CD4-positive, alpha-beta memory T cell (primary cell): ENCODE measurements around the gene LAMA3. TPM values are rescaled to one million over a fixed set of nuclear protein-coding genes. Genes with fewer than 3 reads are reported as not detected.

Experiments used
- CTCF ChIA-PET: fragments of 350-600 bp; sonication (Branson Sonifier 250); formaldehyde crosslinking; loops from one replicate; lab custom pipeline; 2021; ENCODE audit warnings: inconsistent platforms; ENCODE audit not compliant: partially characterized antibody; lab: Charles Lee
- POLR2A ChIA-PET: fragments of 350-600 bp; sonication (Branson Sonifier 250); formaldehyde crosslinking; loops from one replicate; lab custom pipeline; 2021; ENCODE audit not compliant: partially characterized antibody; lab: Charles Lee
- DNase-seq, 5 donors: peaks; one replicate each; pipeline versions ENCODE4 v3.0.0 to v3.0.0-alpha.2; 2020 to 2022; ENCODE audit warnings: mixed read lengths in 1 of 5
- H3K27ac ChIP-seq: one replicate; pipeline ENCODE4 v1.7.0; 2013; ENCODE audit warnings: low read depth, low read length
- H3K27me3 ChIP-seq: 2 replicates; pipeline ENCODE4 v1.7.0; 2013; ENCODE audit warnings: mild to moderate bottlenecking, low read length, moderate library complexity; ENCODE audit not compliant: insufficient read depth
- H3K36me3 ChIP-seq: 2 replicates; pipeline ENCODE4 v1.7.0; 2013; ENCODE audit warnings: mild to moderate bottlenecking, low read length, moderate library complexity; ENCODE audit not compliant: insufficient read depth
- H3K4me1 ChIP-seq: 2 replicates; pipeline ENCODE4 v1.7.0; 2013; ENCODE audit warnings: mild to moderate bottlenecking, low read length, moderate library complexity; ENCODE audit not compliant: insufficient read depth
- H3K4me3 ChIP-seq, 2 donors: one replicate each; pipeline ENCODE4 v1.7.0; 2013; ENCODE audit warnings: low read length in 2 of 2, mild to moderate bottlenecking in 1 of 2
- H3K9me3 ChIP-seq, 2 donors: one replicate each; pipeline ENCODE4 v1.7.0; 2013; ENCODE audit warnings: low read length in 2 of 2, control low read depth in 1 of 2; ENCODE audit not compliant: control insufficient read depth in 1 of 2
- H3K27ac Mint-ChIP-seq, 7 donors: one replicate each; pipeline ENCODE4 v1.8.0; 2020 to 2021; ENCODE audit warnings: mixed read lengths in 7 of 7, mild to moderate bottlenecking in 6 of 7, inconsistent platforms in 3 of 7, moderate library complexity in 3 of 7
- H3K27me3 Mint-ChIP-seq, 2 donors: one replicate each; pipeline ENCODE4 v1.8.0; 2020 to 2021; ENCODE audit warnings: mixed read lengths in 2 of 2
- H3K36me3 Mint-ChIP-seq, 2 donors: one replicate each; pipeline ENCODE4 v1.8.0; 2020 to 2021; ENCODE audit warnings: mixed read lengths in 2 of 2, inconsistent platforms in 1 of 2, mild to moderate bottlenecking in 1 of 2
- H3K4me1 Mint-ChIP-seq, 4 donors: one replicate each; pipeline ENCODE4 v1.8.0; 2020 to 2021; ENCODE audit warnings: mixed read lengths in 4 of 4, mild to moderate bottlenecking in 1 of 4
- H3K4me3 Mint-ChIP-seq, 8 donors: one replicate each; pipeline ENCODE4 v1.8.0; 2020 to 2021; ENCODE audit warnings: mixed read lengths in 8 of 8, mild to moderate bottlenecking in 7 of 8, moderate library complexity in 6 of 8, inconsistent platforms in 3 of 8
- H3K9me3 Mint-ChIP-seq, 8 donors: one replicate each; pipeline ENCODE4 v1.8.0; 2020 to 2021; ENCODE audit warnings: mixed read lengths in 8 of 8, mild to moderate bottlenecking in 5 of 8, inconsistent platforms in 3 of 8, moderate library complexity in 1 of 8
- intact Hi-C: fragments of 100-400 bp; cut with micrococcal nuclease; formaldehyde crosslinking; loops from one replicate; pipeline ENCODE4 v1.15.1; 2023
- polyA plus RNA-seq, 2 donors: library from polyadenylated mRNA; unstranded; fragments of 300-500 nt; fragmentation: Illumina TruSeq; gene quantifications; one replicate each; pipeline ENCODE4 v1.2.3, GENCODE V29; 2021
- total RNA-seq, 2 experiments: library from RNA; stranded (reverse); gene quantifications; one replicate each; pipeline ENCODE4 v1.2.3, GENCODE V29; 2021

Gene LAMA3
- total and polyA plus RNA-seq, 4 experiments from 2014 or later = not detected

DNA sequence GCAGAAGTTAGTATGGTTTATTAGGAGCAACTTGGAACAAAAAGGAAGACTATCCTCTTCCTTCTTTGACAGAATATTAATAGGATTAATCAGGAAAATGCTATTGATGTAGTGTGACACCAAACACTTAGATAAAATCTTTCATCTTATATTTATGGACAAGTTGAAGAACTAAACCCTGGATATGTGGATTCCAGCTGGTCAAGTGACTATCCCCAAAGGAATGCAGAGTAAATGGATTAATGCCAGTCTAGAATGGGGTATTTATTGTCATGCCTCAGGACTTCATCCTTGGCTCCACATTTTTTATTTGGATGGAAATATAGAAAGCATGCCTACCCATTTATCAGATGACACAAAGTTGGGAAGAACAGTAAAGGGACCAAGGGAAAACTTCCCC, 201.3 kb downstream of the LAMA3 start:
- Mint-ChIP-seq H3K4me3 (no peak overlapping the region), H3K9me3 (no peaks in the 10 kb centered on the region), H3K27ac (no peak overlapping the region), H3K4me1 (peaks cover 8 to 15% (median 12%) of the 10 kb centered on the region in 4 donors), H3K27me3 (no peaks in the 10 kb centered on the region), H3K36me3 (no peaks in the 10 kb centered on the region)
- DNase-seq = no peak
- Histone ChIP-seq H3K9me3 (no peaks in the 10 kb centered on the region), H3K4me1 (peaks cover 16% of the 10 kb centered on the region), H3K36me3 (no peaks in the 10 kb centered on the region), H3K27me3 (no peaks in the 10 kb centered on the region), H3K4me3 (no peak overlapping the region), H3K27ac (no peak overlapping the region)
- ChIA-PET POLR2A (no interaction called here), CTCF (no interaction called here)
- intact Hi-C loops = no loop called here

DNA sequence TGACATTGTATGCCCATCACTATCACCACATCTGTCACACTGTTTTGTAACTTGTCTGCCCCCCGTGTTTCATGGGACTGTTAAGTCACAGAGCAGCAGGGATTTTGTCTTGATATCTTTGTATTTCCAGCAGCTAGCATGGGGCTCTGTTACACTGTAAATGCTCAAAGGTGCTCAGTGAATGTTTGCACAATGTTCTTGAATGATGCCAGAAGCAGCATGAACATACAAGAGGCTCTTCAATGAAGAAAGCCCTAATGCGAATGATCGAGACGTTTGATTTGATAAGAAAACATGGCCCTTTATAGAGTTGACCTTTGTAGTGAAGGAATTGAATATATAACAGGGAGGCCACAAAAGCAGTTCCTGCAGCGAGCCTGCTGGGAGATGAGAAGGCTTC, 204.4 kb downstream of the LAMA3 start:
- no peaks in the 10 kb centered on the region for H3K36me3 ChIP-seq
- Mint-ChIP-seq H3K4me1 (no peaks in the 10 kb centered on the region), H3K27ac (no peak overlapping the region), H3K36me3 (no peaks in the 10 kb centered on the region), H3K27me3 (peaks cover 0 to 2% of the 10 kb centered on the region in 2 donors), H3K9me3 (no peaks in the 10 kb centered on the region), H3K4me3 (no peak overlapping the region)
- H3K4me3 ChIP-seq = no peak overlapping the region
- H3K9me3 ChIP-seq = no peaks in the 10 kb centered on the region
- intact Hi-C loops = loop anchor here (2.0 kb wide), 1 partner anchor 17 kb away; no protein-coding TSS in a partner anchor
- no peaks in the 10 kb centered on the region for H3K4me1 ChIP-seq
- H3K27ac ChIP-seq = no peak overlapping the region
- DNase-seq = no peak
- CTCF ChIA-PET = interaction anchor here (2.2 kb wide), 1 partner anchor 25 kb away, joined by 8 read pairs; no protein-coding TSS in a partner anchor
- POLR2A ChIA-PET = no interaction called here
- no peaks in the 10 kb centered on the region for H3K27me3 ChIP-seq

DNA sequence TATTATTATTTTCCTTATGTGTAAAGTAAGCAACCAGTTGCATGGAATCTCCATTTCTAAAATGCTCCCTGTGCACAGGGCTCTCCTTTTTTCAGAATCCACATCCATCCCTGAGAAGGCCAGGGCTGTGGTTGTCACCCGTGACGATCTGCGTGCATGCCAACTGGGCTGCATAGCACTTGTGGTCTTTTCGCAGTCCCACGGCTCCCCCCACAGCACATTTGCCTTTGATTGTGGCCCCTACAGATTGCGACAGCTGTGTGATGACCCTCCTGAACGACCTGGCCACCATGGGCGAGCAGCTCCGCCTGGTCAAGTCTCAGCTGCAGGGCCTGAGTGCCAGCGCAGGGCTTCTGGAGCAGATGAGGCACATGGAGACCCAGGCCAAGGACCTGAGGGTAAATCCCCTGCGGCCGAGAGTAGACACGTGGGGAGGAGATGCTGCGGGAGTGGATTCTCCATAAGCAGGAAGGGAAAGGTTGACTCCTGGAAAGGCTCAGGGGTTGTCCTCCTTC, 205.5 kb downstream of the LAMA3 start:
- Histone ChIP-seq H3K4me3 (no peak overlapping the region), H3K9me3 (no peaks in the 10 kb centered on the region), H3K36me3 (no peaks in the 10 kb centered on the region), H3K4me1 (no peaks in the 10 kb centered on the region), H3K27ac (no peak overlapping the region), H3K27me3 (no peaks in the 10 kb centered on the region)
- H3K27me3 Mint-ChIP-seq = peaks cover 0 to 2% of the 10 kb centered on the region in 2 donors
- H3K9me3 Mint-ChIP-seq = no peaks in the 10 kb centered on the region
- intact Hi-C loops = no loop called here
- no peak overlapping the region for H3K4me3 Mint-ChIP-seq
- ChIA-PET CTCF (interaction anchor here (2.2 kb wide), 1 partner anchor 24 kb away, joined by 8 read pairs; no protein-coding TSS in a partner anchor), POLR2A (no interaction called here)
- no peaks in the 10 kb centered on the region for H3K36me3 Mint-ChIP-seq
- DNase-seq = no peak
- H3K27ac Mint-ChIP-seq = no peak overlapping the region
- no peaks in the 10 kb centered on the region for H3K4me1 Mint-ChIP-seq

DNA sequence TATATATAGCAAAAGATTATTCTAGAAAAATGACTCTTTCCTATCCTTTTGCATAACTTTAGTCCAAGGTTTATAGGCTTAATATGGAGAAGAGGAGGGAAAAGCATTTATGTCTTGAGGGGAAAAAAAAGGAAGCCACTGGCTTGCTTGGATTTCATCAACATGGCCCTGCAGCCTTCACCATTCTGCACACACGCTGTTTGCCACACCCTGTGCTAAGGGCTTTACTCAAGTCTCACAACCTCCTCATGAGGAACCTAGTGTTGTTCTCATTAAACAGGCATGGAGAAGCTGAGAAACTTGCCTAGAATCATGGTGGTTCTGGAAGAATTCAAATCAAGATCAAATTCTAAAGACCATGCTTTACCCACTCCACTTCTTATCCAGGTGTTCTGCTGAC, 208.0 kb downstream of the LAMA3 start:
- Mint-ChIP-seq H3K4me3 (no peak overlapping the region), H3K4me1 (no peaks in the 10 kb centered on the region), H3K9me3 (no peaks in the 10 kb centered on the region), H3K27me3 (peaks cover 0 to 2% of the 10 kb centered on the region in 2 donors), H3K36me3 (no peaks in the 10 kb centered on the region), H3K27ac (no peak overlapping the region)
- intact Hi-C loops = no loop called here
- H3K4me1 ChIP-seq = no peaks in the 10 kb centered on the region
- no peak overlapping the region for H3K27ac ChIP-seq
- H3K9me3 ChIP-seq = no peaks in the 10 kb centered on the region
- CTCF ChIA-PET = interaction anchor here (1.1 kb wide), 1 partner anchor 21 kb away, joined by 5 read pairs; no protein-coding TSS in a partner anchor
- POLR2A ChIA-PET = no interaction called here
- H3K36me3 ChIP-seq = no peaks in the 10 kb centered on the region
- no peaks in the 10 kb centered on the region for H3K27me3 ChIP-seq
- H3K4me3 ChIP-seq = no peak overlapping the region
- no peak for DNase-seq

DNA sequence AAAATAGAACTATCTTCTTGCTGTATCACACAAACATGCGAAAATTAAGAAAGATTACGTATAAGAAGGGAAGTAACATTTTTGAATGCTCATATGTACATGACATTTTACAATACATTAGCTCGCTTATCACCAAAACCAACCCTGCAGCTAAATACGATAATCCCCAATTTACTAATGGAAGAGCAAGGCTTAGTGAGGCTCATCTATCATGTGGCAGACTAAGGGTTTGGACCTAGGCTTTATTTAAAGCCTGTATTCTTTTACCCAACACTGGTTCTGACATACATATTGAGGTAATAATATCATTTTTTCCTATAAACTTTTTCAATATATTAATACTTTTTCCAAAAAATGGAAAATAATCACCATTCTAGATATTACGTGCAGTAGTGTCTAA, 208.5 kb downstream of the LAMA3 start:
- H3K4me1 Mint-ChIP-seq = no peaks in the 10 kb centered on the region
- H3K4me3 Mint-ChIP-seq = no peak overlapping the region
- H3K4me3 ChIP-seq = no peak overlapping the region
- intact Hi-C loops = no loop called here
- H3K36me3 Mint-ChIP-seq = no peaks in the 10 kb centered on the region
- H3K9me3 ChIP-seq = no peaks in the 10 kb centered on the region
- DNase-seq = no peak
- no peaks in the 10 kb centered on the region for H3K9me3 Mint-ChIP-seq
- H3K27me3 ChIP-seq = no peaks in the 10 kb centered on the region
- peaks cover 0 to 2% of the 10 kb centered on the region in 2 donors for H3K27me3 Mint-ChIP-seq
- no peaks in the 10 kb centered on the region for H3K36me3 ChIP-seq
- no peaks in the 10 kb centered on the region for H3K4me1 ChIP-seq
- H3K27ac Mint-ChIP-seq = no peak overlapping the region
- ChIA-PET CTCF (interaction anchor here (0.8 to 1.1 kb wide), 2 partner anchors 21 kb away, joined by 5 to 6 read pairs; no protein-coding TSS in a partner anchor), POLR2A (interaction anchor here (0.7 kb wide), 1 partner anchor 67 kb away, joined by 3 read pairs; no protein-coding TSS in a partner anchor)
- H3K27ac ChIP-seq = no peak overlapping the region

DNA sequence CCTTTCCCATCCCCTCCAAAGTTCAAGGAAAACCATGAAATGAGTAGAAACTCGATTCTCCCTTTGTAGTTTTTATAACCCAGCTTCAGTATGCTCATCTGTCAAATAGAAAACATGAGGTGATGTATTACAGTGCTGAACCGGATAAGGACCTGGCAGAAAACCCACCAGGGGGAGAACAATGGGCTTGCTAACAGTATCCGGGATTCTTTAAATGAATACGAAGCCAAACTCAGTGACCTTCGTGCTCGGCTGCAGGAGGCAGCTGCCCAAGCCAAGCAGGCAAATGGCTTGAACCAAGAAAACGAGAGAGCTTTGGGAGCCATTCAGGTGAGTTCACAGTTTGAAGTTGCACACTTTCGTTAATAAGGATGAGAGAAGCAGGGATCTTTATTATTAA, 211.7 kb downstream of the LAMA3 start:
- H3K36me3 ChIP-seq = no peaks in the 10 kb centered on the region
- H3K4me1 Mint-ChIP-seq = no peaks in the 10 kb centered on the region
- no peak overlapping the region for H3K4me3 Mint-ChIP-seq
- no peak overlapping the region for H3K27ac Mint-ChIP-seq
- no peaks in the 10 kb centered on the region for H3K27me3 ChIP-seq
- no peak overlapping the region for H3K27ac ChIP-seq
- H3K9me3 Mint-ChIP-seq = no peaks in the 10 kb centered on the region
- H3K4me3 ChIP-seq = no peak overlapping the region
- DNase-seq = no peak
- H3K27me3 Mint-ChIP-seq = peaks cover 0 to 2% of the 10 kb centered on the region in 2 donors
- POLR2A ChIA-PET = interaction anchor here (0.9 kb wide), 1 partner anchor 33 kb away, joined by 3 read pairs; no protein-coding TSS in a partner anchor
- H3K36me3 Mint-ChIP-seq = no peaks in the 10 kb centered on the region
- intact Hi-C loops = no loop called here
- H3K9me3 ChIP-seq = no peaks in the 10 kb centered on the region
- H3K4me1 ChIP-seq = no peaks in the 10 kb centered on the region
- CTCF ChIA-PET = interaction anchor here (1.0 to 3.2 kb wide), 2 partner anchors 18 to 179 kb away, joined by 3 to 15 read pairs; no protein-coding TSS in a partner anchor

DNA sequence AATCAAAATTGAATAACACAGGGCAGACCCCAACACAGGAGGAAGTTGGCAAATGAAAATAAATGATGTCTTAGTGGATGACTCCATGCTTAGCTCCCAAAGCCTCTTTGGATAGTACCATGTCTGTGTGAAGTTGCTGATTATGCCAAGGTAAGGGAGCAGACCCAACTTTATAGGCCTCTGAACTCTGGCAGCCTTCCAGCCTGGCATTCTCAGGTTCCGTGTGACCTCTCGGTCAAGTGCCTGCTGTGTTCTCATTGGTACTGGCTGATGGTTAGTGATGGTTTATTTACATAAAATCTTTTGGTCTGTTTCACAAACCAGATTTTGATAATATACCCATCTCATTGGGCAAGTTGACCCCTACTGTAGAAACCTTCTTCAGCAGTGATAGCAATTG, 213.1 kb downstream of the LAMA3 start:
- Mint-ChIP-seq H3K9me3 (no peaks in the 10 kb centered on the region), H3K36me3 (no peaks in the 10 kb centered on the region), H3K27ac (no peak overlapping the region), H3K4me1 (no peaks in the 10 kb centered on the region), H3K27me3 (peaks cover 0 to 2% of the 10 kb centered on the region in 2 donors), H3K4me3 (no peak overlapping the region)
- H3K27me3 ChIP-seq = no peaks in the 10 kb centered on the region
- intact Hi-C loops = no loop called here
- H3K4me1 ChIP-seq = no peaks in the 10 kb centered on the region
- no peak overlapping the region for H3K27ac ChIP-seq
- no peak overlapping the region for H3K4me3 ChIP-seq
- H3K36me3 ChIP-seq = no peaks in the 10 kb centered on the region
- CTCF ChIA-PET = interaction anchor here (3.2 kb wide), 1 partner anchor 17 kb away, joined by 15 read pairs; no protein-coding TSS in a partner anchor
- POLR2A ChIA-PET = no interaction called here
- no peak for DNase-seq
- H3K9me3 ChIP-seq = no peaks in the 10 kb centered on the region
